Mucosa of gallbladder (tissue), 1 donor: ENCODE measurements around the gene PTRHD1. TPM values are rescaled to one million over a fixed set of nuclear protein-coding genes. Genes with fewer than 3 reads are reported as not detected.
A peak's percentile ranks its signal among the peaks of the same experiment; 100 is the strongest.

Source experiments
- DNase-seq: peaks from one replicate; pipeline ENCODE4 v3.0.0-alpha.2; 2020; ENCODE audit warnings: low spot score
- total RNA-seq: library from RNA; stranded (reverse); gene quantifications from one replicate; pipeline ENCODE4 v1.2.1, GENCODE V29; 2021
- donor health status: DM: no; HTN: no; CAD: no.

Gene PTRHD1
- total RNA-seq, 1 donor from 2014 or later, result 20.5 TPM

GRCh38 chr2:24761866-24762265 lies 31.3 kb downstream of the PTRHD1 start:
- DNase-seq, result no peak

DNA sequence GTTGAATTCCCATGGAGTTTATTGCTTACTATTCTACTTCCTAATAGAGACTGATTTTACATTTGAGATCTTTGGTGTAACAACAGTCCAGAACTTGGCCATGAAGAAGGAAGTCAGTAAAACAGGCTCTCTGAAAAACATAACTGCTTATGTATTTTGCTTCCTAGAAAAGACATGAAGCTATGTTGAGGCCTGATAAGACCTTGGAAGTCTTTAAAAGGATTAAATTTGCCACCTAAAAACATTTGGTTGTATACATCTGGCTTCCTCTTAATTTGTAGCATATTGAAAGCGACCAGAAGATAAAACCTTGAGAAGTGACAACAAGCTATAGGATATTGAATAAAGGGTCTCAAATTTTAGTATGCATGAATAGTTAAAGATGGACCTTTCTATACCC lies 36.4 kb downstream of the PTRHD1 start:
- DNase-seq, result no peak

DNA sequence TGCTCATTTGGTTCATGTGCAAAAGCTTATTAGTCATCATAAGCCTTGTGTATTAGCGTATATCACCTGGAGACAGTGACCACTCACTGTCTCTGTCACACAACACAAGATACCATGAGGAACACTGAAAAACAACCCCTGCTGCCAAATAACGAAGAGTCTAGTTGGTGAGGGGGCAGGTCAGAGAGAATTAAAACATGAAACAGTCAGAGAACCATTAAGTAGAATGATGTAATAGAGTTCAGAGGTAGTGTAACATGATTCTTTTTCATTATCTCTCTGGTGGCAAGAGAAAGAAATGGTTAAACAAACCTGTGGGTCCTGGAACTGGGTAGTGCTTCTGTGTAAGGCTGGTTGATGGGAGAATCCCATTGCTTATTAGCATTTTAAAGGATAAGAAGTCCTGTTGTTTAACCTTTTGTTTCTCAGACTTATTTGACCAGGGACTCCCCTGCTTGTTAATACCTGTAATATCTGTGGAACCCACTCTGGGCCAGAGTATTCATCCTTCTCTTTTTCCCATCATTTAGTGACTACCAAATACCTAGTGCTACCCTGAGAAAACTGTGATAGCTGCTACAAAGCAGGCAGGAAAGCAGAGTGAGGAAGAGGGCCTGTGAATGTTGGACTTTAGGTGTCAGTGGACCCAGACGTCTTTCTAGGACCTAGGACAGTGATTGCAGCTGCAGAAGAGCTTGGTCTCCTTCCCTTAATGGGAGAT lies 38.0 kb downstream of the PTRHD1 start:
- DNase-seq, result no peak

GRCh38 chr2:24749069-24749691 lies 44.0 kb downstream of the PTRHD1 start:
- peak; percentile 17 for DNase-seq

DNA sequence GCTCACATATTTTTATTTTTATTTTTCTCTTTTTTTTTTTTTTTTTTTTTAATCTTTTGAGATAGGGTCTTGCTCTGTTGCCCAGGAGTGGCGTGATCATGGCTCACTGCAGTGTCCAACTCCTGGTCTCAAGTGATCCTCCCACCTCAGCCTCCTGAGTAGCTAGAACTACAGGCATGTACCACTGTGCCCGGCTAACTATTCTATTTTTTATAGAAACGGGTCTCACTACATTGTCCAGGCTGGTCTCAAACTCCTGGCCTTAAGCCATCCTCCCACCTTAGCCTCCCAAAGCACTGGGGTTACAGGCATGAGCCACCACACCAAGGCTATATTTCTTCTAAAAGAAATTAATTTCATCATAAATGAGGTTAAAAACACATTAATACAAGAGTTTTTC lies 45.9 kb downstream of the PTRHD1 start:
- no peak for DNase-seq

DNA sequence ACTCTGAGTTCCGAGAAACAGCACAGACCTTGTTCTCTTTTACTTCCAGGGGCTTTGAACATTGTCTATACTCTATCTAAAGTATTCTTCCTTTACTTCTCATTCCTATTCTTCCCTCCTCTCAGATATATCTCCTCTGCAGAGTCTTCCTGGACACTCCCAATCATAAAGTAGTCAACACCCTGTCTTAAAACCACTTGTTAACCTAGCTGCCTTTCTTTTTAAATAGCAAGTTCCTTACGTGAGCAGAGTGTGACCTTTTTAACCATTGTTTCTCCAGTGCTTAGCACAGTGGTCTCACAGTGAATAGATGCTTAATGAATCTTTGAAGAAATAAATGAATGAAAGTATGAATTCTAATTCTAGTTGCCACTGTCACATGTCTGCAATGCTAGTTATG lies 47.4 kb downstream of the PTRHD1 start:
- DNase-seq, result no peak

DNA sequence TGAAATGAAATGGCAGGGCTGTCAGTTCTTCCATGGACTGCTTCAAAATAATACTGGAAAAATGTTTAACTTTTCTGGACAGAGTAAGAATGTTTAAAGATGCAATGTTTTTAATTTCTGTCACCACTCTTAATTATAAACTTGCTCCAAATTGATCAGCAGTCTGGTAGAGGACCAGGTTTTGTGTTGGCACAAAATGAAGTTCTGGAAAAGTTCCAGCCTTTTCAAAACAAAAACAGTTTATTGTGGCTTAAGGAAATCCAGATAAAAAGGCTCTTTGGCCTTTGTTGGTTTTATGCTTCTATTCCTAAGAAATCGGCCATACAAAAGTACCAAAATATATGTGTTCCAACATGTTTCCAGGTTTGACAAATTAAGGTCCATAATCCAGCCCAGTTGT lies 48.8 kb downstream of the PTRHD1 start:
- no peak for DNase-seq

DNA sequence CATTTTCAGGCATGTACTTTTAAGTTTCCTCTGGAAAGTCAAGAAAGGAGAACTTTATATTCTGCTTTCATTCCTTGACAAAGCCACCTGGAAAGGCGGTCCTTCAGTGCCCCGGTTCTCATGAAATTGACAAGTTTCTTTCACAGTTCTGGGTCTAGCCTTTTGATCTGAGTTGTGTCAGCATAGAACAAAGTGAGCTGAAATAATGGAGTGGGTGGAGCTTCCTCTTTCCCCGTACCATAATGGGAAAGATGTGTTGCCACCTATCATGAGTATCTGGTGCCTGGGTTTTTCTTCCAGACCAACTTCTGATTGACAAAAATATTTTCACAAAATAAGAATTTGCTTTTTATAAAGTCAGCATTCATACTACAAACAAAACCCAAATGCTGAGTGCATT lies 49.3 kb downstream of the PTRHD1 start:
- no peak for DNase-seq

GRCh38 chr2:24742730-24743129 lies 50.5 kb downstream of the PTRHD1 start:
- DNase-seq, result no peak

GRCh38 chr2:24740142-24740541 lies 53.0 kb downstream of the PTRHD1 start:
- DNase-seq, result no peak

Other genes starting within 250 kb of the PTRHD1 start
- gene CENPO, start within 50 bp of the PTRHD1 start, total RNA-seq, result 3.7 TPM
- 30.1 TPM for gene ADCY3, start 126.8 kb upstream of the PTRHD1 start, total RNA-seq
- gene DNAJC27, start 178.6 kb upstream of the PTRHD1 start, total RNA-seq, result 6.1 TPM
- gene EFR3B, start 248.7 kb upstream of the PTRHD1 start, total RNA-seq, result 1.8 TPM